ENCODE data around the gene LRCH3. TPM values are rescaled to one million over a fixed set of nuclear protein-coding genes. Genes with fewer than 3 reads are reported as not detected.
A peak's percentile ranks its signal among the peaks of the same experiment; 100 is the strongest.

The LRCH3 gene
- total and polyA plus RNA-seq, 9 of the 15 experiments (the other 6 are each of a cell fraction or from before 2014, with no cell fraction given), result 4.6 to 75.3 (median 30.3) TPM

GRCh38 chr3:197749601-197750395, 41.3 kb upstream of the LRCH3 start, which contains the start of gene FYTTD1 (continued):
- TF ChIP-seq MGA (IDR thresholded peaks at IDR 0.05), result peak; percentile 93
- TF ChIP-seq HCFC1 (IDR thresholded peaks at IDR 0.05; ENCODE audit: low read depth, low read length), result peak; percentile 31; the same call in 1 of the 2 replicates
- TF ChIP-seq CHD1 (IDR thresholded peaks at IDR 0.05; ENCODE audit: low read length), result peak; percentile 45
- no peak for TF ChIP-seq TOE1 (IDR thresholded peaks at IDR 0.05; ENCODE audit: borderline replicate concordance)
- no peak for TF ChIP-seq TOE1 (CRISPR knock-in tag; IDR thresholded peaks at IDR 0.05; ENCODE audit: borderline replicate concordance, low read depth)
- 0 out of 2 replicates have a peak, but pooled peaks have one; percentile 13 for TF ChIP-seq JUND (IDR thresholded peaks at IDR 0.05; ENCODE audit: borderline replicate concordance, low read depth, low read length)
- no peak for TF ChIP-seq JUND (tag; IDR thresholded peaks at IDR 0.05; ENCODE audit: borderline replicate concordance, low read depth, low read length)
- peak; percentile 60; the same call in 1 of the 2 replicates for TF ChIP-seq ZNF589 (CRISPR knock-in tag; IDR thresholded peaks at IDR 0.05; ENCODE audit: low read depth)
- TF ChIP-seq, protein P1, sequence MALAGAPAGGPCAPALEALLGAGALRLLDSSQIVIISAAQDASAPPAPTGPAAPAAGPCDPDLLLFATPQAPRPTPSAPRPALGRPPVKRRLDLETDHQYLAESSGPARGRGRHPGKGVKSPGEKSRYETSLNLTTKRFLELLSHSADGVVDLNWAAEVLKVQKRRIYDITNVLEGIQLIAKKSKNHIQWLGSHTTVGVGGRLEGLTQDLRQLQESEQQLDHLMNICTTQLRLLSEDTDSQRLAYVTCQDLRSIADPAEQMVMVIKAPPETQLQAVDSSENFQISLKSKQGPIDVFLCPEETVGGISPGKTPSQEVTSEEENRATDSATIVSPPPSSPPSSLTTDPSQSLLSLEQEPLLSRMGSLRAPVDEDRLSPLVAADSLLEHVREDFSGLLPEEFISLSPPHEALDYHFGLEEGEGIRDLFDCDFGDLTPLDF (CRISPR knock-in tag; IDR thresholded peaks at IDR 0.05), result peak; percentile 50; the same call in 1 of the 2 replicates
- peak; percentile 39 for TF ChIP-seq BRD9 (IDR thresholded peaks at IDR 0.05; ENCODE audit: low read depth, partially characterized antibody)
- TF ChIP-seq LCOR (CRISPR knock-in tag; IDR thresholded peaks at IDR 0.05), result no peak; the same call in 1 of the 2 replicates
